Ovary (tissue), 9 donors: ENCODE data around the gene MXD1. TPM values are rescaled to one million over a fixed set of nuclear protein-coding genes. Genes with fewer than 3 reads are reported as not detected.

Experiments
- DNase-seq, 5 donors: peaks; one replicate each; pipeline ENCODE4 v3.0.0-alpha.2; 2019 to 2020
- H3K27ac ChIP-seq, 2 donors: fragments of 200-600 bp; one replicate each; pipeline versions ENCODE4 v1.5.1 to v1.8.0; 2019 to 2022
- H3K27me3 ChIP-seq: fragments of 200-600 bp; one replicate; pipeline ENCODE4 v1.8.0; 2022
- H3K36me3 ChIP-seq: fragments of 200-600 bp; sonication (generic); one replicate; pipeline ENCODE4 v1.5.1; 2019
- H3K4me1 ChIP-seq: one replicate; pipeline ENCODE4 v1.8.1; 2013; ENCODE audit warnings: mild to moderate bottlenecking, moderate library complexity; ENCODE audit not compliant: insufficient read depth
- H3K4me3 ChIP-seq: fragments of 200-600 bp; sonication (generic); one replicate; pipeline ENCODE4 v1.5.1; 2017
- H3K9me3 ChIP-seq, 2 donors: fragments of 200-600 bp in 1 of 2; sonication (generic) in 1 of 2; one replicate each; pipeline versions ENCODE4 v1.5.1 to v1.8.1; 2013 to 2019; ENCODE audit warnings: mild to moderate bottlenecking in 1 of 2, moderate library complexity in 1 of 2
- EP300 ChIP-seq: sonication (generic); formaldehyde crosslinking; IDR thresholded peaks from one replicate; pipeline ENCODE4 v1.6.1; 2017; ENCODE audit warnings: antibody characterized with exemption
- POLR2A ChIP-seq: fragments of 450-650 bp; IDR thresholded peaks from one replicate; pipeline ENCODE4 v1.6.1; 2017; ENCODE audit warnings: antibody characterized with exemption, mild to moderate bottlenecking, moderate library complexity
- WGBS, 3 donors: extraction: QIAGEN DNeasy Blood & Tissue Kit in 1 of 3; methylation state at CpG; one replicate each; pipeline versions ENCODE4 v1.1.5 to v1.1.7; 2013 to 2017; 5-methylcytosine and 5-hydroxymethylcytosine counted together
- intact Hi-C, 4 donors: fragments of 100-400 bp; cut with DNase I; formaldehyde crosslinking; loops; one replicate each; pipeline versions ENCODE4 v1.11.0 to v1.15.1; 2022 to 2023
- polyA plus RNA-seq, 2 donors: library from polyadenylated mRNA; stranded (reverse); fragments of 200-250 nt in 1 of 2; fragments of 350-450 nt in 1 of 2; fragmentation: Illumina TruSeq in 1 of 2; extraction: RNeasy Lipid Tissue Mini Kit (QIAGEN cat#74804) in 1 of 2; gene quantifications; one replicate each; pipeline ENCODE4 v1.2.3, GENCODE V29; 2013 to 2014
- total RNA-seq, 7 donors: library from RNA; depleted of rRNA in 2 of 7; stranded (reverse); fragments of >200 nt in 2 of 7; fragmentation: NEBNext Ultra II Directional in 3 of 7; extraction: Animal tissue kit (Norgen Biotek cat#: 25700) in 3 of 7; gene quantifications; one replicate each; pipeline versions ENCODE4 v1.1.0 to v1.2.4, GENCODE V29; 2016 to 2023
- TF ChIP-seq, protein P1 (sequence below), 3 donors: fragments of 450-650 bp in 2 of 3; fragments of 200-600 bp in 1 of 3; IDR thresholded peaks; one replicate each; pipeline versions ENCODE4 v1.5.1 to v1.8.0; 2016 to 2022; ENCODE audit warnings: antibody characterized with exemption in 3 of 3, mild to moderate bottlenecking in 1 of 3
- donor health status: DM: no; HTN: no; CAD: no; lungs with moderate emphysema.
- donor health status: DM: no; HTN: no; CAD: no.
- donor health status: Bipolar disorder and iron deficiency.
- donor health status: DM: yes; HTN: yes; CAD: no.
- donor health status: DM: no; HTN: no; CAD: no.
- donor health status: DM: yes; HTN: yes; CAD: no.

Gene MXD1
- total and polyA plus RNA-seq, 9 donors: 3.4 to 13.7 (median 6.7) TPM

DNA sequence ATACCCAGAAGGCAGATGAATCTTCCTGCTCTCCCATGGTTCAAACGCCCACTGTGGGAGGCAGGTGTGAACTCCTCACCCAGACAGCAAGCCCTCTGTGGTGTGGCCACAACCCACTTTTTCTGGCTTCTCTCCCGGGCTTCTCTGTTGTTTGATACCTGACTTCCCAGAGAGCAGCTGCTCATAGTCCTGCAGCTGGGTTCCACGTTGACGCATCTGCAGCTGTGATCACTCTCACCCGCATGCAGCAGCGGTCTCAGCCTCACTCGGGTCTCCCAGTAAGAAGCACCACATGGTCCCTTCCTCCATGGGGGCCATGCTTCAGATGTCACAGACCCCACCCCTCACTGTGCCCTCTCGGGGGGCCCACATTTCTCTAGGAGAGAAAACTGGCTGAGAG, 43.1 kb downstream of the MXD1 start:
- Histone ChIP-seq H3K36me3 (no peaks in the 10 kb centered on the region), H3K9me3 (no peaks in the 10 kb centered on the region), H3K4me3 (no peak overlapping the region), H3K27ac (no peak overlapping the region), H3K4me1 (no peaks in the 10 kb centered on the region), H3K27me3 (no peaks in the 10 kb centered on the region)
- intact Hi-C loops: no loop called here
- DNase-seq: no peak
- TF ChIP-seq EP300: no peak
- no peak for TF ChIP-seq POLR2A
- TF ChIP-seq, protein P1, sequence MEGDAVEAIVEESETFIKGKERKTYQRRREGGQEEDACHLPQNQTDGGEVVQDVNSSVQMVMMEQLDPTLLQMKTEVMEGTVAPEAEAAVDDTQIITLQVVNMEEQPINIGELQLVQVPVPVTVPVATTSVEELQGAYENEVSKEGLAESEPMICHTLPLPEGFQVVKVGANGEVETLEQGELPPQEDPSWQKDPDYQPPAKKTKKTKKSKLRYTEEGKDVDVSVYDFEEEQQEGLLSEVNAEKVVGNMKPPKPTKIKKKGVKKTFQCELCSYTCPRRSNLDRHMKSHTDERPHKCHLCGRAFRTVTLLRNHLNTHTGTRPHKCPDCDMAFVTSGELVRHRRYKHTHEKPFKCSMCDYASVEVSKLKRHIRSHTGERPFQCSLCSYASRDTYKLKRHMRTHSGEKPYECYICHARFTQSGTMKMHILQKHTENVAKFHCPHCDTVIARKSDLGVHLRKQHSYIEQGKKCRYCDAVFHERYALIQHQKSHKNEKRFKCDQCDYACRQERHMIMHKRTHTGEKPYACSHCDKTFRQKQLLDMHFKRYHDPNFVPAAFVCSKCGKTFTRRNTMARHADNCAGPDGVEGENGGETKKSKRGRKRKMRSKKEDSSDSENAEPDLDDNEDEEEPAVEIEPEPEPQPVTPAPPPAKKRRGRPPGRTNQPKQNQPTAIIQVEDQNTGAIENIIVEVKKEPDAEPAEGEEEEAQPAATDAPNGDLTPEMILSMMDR (IDR thresholded peaks at IDR 0.05): no peak
- 31 to 53% (median 39%) methylated on average over 8 of the region's 8 CpGs for WGBS, 3 donors

DNA sequence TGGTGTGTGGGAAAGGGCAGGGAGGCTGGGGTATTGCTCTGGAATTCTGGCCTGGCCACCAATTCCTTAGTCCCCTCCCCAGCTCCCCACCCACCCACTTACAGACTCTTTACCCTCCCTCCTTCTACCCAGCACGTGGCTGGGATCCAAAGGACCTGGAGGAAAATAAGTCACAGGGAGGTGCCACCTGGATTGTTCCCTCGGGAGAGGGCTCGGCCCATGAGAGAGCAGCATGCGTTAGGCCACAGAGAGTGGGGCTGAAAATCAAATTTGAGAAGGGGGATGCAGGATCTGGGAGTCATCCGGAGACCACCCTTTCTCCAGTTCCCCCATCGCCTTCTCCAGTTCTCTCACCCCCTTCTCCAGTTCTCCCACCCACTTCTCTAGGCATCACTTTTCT, 43.6 kb downstream of the MXD1 start:
- intact Hi-C loops: no loop called here
- 65 to 71% (median 66%) methylated on average over 6 of the region's 6 CpGs for WGBS, 3 donors

DNA sequence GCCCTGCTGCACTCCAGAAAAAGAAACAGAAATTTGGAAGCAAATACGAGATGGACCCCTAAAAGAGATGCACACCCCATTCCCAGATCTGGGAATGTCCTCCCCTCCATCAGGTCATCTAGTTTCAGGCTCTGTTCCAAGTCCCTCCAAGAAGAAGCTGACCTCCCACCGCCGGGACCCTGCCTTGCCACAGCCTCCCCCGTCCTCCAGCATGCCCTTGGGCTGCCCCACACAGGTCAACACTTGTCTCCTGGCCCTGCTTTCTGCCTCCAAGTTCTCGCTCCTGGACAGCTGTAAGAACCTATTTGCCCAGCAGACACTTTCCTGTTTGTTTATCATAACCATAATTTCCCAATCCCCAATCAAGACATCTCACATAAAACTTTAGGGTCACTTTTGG, 44.5 kb downstream of the MXD1 start:
- Histone ChIP-seq H3K4me1 (no peaks in the 10 kb centered on the region), H3K27ac (no peak overlapping the region), H3K36me3 (no peaks in the 10 kb centered on the region), H3K9me3 (no peaks in the 10 kb centered on the region), H3K27me3 (no peaks in the 10 kb centered on the region), H3K4me3 (no peak overlapping the region)
- 45 to 73% (median 52%) methylated on average over 5 of the region's 5 CpGs for WGBS, 3 donors
- DNase-seq: no peak
- no peak for TF ChIP-seq POLR2A
- TF ChIP-seq, protein P1 (IDR thresholded peaks at IDR 0.05): no peak
- no peak for TF ChIP-seq EP300
- intact Hi-C loops: no loop called here

More for the DNA sequence above, 43.6 kb downstream of the MXD1 start:
- H3K36me3 ChIP-seq: no peaks in the 10 kb centered on the region
- TF ChIP-seq EP300: no peak
- TF ChIP-seq, protein P1 (IDR thresholded peaks at IDR 0.05): no peak
- TF ChIP-seq POLR2A: no peak
- H3K4me3 ChIP-seq: no peak overlapping the region
- no peak for DNase-seq
- H3K4me1 ChIP-seq: no peaks in the 10 kb centered on the region
- H3K9me3 ChIP-seq: no peaks in the 10 kb centered on the region
- H3K27ac ChIP-seq: no peak overlapping the region
- no peaks in the 10 kb centered on the region for H3K27me3 ChIP-seq

DNA sequence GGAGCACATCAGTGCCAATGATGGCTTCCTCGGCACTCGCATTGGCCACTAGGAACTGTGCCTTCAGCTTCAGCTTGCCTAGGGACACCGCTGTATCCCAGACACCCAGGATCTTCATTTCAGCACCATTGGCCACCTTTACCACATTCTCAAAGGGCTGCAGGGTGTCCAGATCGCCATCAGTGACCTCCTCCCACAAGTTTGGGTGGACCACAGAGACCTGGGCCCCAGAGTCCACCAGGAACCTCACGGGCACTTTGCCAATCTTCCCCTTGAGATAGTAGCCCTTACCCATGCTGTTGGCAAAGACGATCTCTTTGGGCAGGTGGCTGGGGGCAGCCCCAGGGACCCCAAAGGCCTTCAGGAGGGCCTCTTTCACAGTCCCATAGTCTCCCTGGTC, 45.9 kb downstream of the MXD1 start:
- TF ChIP-seq, protein P1 (IDR thresholded peaks at IDR 0.05): no peak
- no peak for TF ChIP-seq POLR2A
- no peak for TF ChIP-seq EP300
- WGBS, 3 donors: 93 to 97% (median 96%) methylated on average over 6 of the region's 6 CpGs
- Histone ChIP-seq H3K4me3 (no peak overlapping the region), H3K9me3 (no peaks in the 10 kb centered on the region), H3K27ac (no peak overlapping the region), H3K36me3 (no peaks in the 10 kb centered on the region), H3K4me1 (no peaks in the 10 kb centered on the region), H3K27me3 (no peaks in the 10 kb centered on the region)
- intact Hi-C loops: no loop called here
- no peak for DNase-seq

DNA sequence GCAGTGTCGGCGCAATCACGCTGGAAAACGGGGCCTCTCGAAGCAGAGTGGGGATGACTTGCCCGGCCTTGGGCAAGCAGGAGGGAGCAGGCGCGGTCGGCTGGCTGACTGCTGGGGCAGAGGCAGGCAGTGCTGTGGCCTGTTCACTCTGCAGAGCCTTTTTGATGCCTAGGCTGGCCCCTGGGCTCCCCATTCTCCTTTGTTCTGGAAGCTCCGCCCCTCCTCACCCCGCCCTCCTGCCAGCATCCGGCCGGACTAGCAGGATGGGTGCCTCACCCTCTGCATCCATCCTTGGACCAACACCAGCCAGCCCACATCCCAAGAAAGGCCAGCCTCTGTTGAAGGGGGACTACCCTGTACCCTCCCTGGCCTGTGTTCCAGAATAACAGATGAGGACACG, 46.6 kb downstream of the MXD1 start, which contains the start of gene ASPRV1:
ASPRV1 (minus strand) TSS at position 136 of the 400 bp plus-strand sequence. CDS start 195 bp downstream, outside the sequence.
- Histone ChIP-seq H3K27me3 (no peaks in the 10 kb centered on the region), H3K4me1 (no peaks in the 10 kb centered on the region), H3K27ac (no peak within 1 kb of the TSS), H3K36me3 (no peaks in the 10 kb centered on the region), H3K4me3 (no peak within 1 kb of the TSS), H3K9me3 (no peaks in the 10 kb centered on the region)
- WGBS, 3 donors: 88 to 95% (median 90%) methylated on average over 13 to 14 of the region's 14 CpGs
- TF ChIP-seq POLR2A (no peak), EP300 (no peak)
- TF ChIP-seq, protein P1 (IDR thresholded peaks at IDR 0.05): no peak
- DNase-seq: no peak
- intact Hi-C loops: no loop called here
